ENCODE results near the gene MALRD1.

Gene MALRD1

GRCh38 chr10:19556666-19557065 lies 508.1 kb downstream of the MALRD1 start:
- POLR2A ChIA-PET (ENCODE audit: low non-redundant PET), result no interaction called here
- no peak overlapping the region for H3K27ac ChIP-seq
- CTCF ChIA-PET, result no interaction called here

GRCh38 chr10:19561181-19561580 lies 512.6 kb downstream of the MALRD1 start:
- TF ChIP-seq CTCF (conservative IDR thresholded peaks at IDR 0.05; ENCODE audit: low read depth), result no peak
- CTCF ChIA-PET, result no interaction called here
- H3K27ac ChIP-seq, result no peak overlapping the region
- no peak for DNase-seq (ENCODE audit: low spot score)
- POLR2A ChIA-PET (ENCODE audit: low non-redundant PET), result no interaction called here

More at GRCh38 chr10:19556666-19557065, 508.1 kb downstream of the MALRD1 start:
- DNase-seq (ENCODE audit: low spot score), result no peak
- TF ChIP-seq CTCF (conservative IDR thresholded peaks at IDR 0.05; ENCODE audit: low read depth), result no peak

GRCh38 chr10:19563388-19564141 lies 515.0 kb downstream of the MALRD1 start:
- TF ChIP-seq CTCF (conservative IDR thresholded peaks at IDR 0.05; ENCODE audit: low read depth), result no peak
- DNase-seq (ENCODE audit: low spot score), result no peak
- POLR2A ChIA-PET (ENCODE audit: low non-redundant PET), result no interaction called here
- CTCF ChIA-PET, result no interaction called here
- H3K27ac ChIP-seq, result no peak overlapping the region

GRCh38 chr10:19570120-19570519 lies 521.5 kb downstream of the MALRD1 start:
- POLR2A ChIA-PET (ENCODE audit: low non-redundant PET), result no interaction called here
- DNase-seq (ENCODE audit: low spot score), result no peak
- CTCF ChIA-PET, result no interaction called here
- no peak overlapping the region for H3K27ac ChIP-seq
- TF ChIP-seq CTCF (conservative IDR thresholded peaks at IDR 0.05; ENCODE audit: low read depth), result no peak

- TF ChIP-seq CTCF (conservative IDR thresholded peaks at IDR 0.05; ENCODE audit: low read depth), result no peak
- DNase-seq (ENCODE audit: low spot score), result no peak
- ChIA-PET CTCF (no interaction called here), POLR2A (ENCODE audit: low non-redundant PET) (no interaction called here)
- H3K27ac ChIP-seq, result no peak overlapping the region
Observed at GRCh38 chr10:19570991-19571390, 522.4 kb downstream of the MALRD1 start.

GRCh38 chr10:19572056-19572455 lies 523.5 kb downstream of the MALRD1 start:
- ChIA-PET CTCF (no interaction called here), POLR2A (ENCODE audit: low non-redundant PET) (no interaction called here)
- H3K27ac ChIP-seq, result no peak overlapping the region
- TF ChIP-seq CTCF (conservative IDR thresholded peaks at IDR 0.05; ENCODE audit: low read depth), result no peak
- DNase-seq (ENCODE audit: low spot score), result no peak
